GM12878 (cell line): Measurements from ENCODE around the gene RASGRF2. TPM values are rescaled to one million over a fixed set of nuclear protein-coding genes. Genes with fewer than 3 reads are reported as not detected.

Experiments used
- ATAC-seq: fragments of 200-7000 bp; cut with Tn5 transposase; 3 replicates; pipeline ENCODE4 v1.9.1; 2020; ENCODE audit warnings: mild to moderate bottlenecking, moderate library complexity
- Bru-seq: library from RNA; stranded (reverse); fragments of 400-500 nt; gene quantifications from one replicate; lab custom pipeline; 2021; lab: Mats Ljungman, UMichigan
- BruChase-seq, 2 experiments: library from RNA; stranded (reverse); fragments of 400-500 nt; gene quantifications; one replicate each; lab custom pipeline; 2021; lab: Mats Ljungman, UMichigan
- BruUV-seq: library from RNA; stranded (reverse); fragments of 400-500 nt; replicated peaks from 2 replicates; lab custom pipeline; 2021; lab: Mats Ljungman, UMichigan
- CTCF ChIA-PET: fragments of 300-600 bp; sonication (Branson Sonifier 250); formaldehyde crosslinking; extraction: SDS; loops from one replicate; lab custom pipeline; 2021; ENCODE audit warnings: inconsistent platforms; lab: Yijun Ruan, JAX
- POLR2A ChIA-PET: fragments of 350-600 bp; formaldehyde crosslinking; extraction: SDS; loops from one replicate; lab custom pipeline; 2021; ENCODE audit warnings: inconsistent platforms; lab: Charles Lee
- RAD21 ChIA-PET: fragments of 300-600 bp; sonication (Branson Sonifier 250); formaldehyde crosslinking; loops from one replicate; lab custom pipeline; 2023; ENCODE audit warnings: antibody characterized with exemption; ENCODE audit not compliant: unreplicated experiment; lab: Charles Lee
- SMC1A ChIA-PET: fragments of 300-600 bp; sonication (Branson Sonifier 250); formaldehyde crosslinking; loops from one replicate; lab custom pipeline; 2023; ENCODE audit not compliant: unreplicated experiment, uncharacterized antibody; lab: Charles Lee
- DNase-seq: peaks from one replicate; pipeline ENCODE4 v3.0.0-alpha.2; 2011; ENCODE audit warnings: low read depth, low spot score
- FAIRE-seq: peaks from 3 replicates; lab custom pipeline; 2011; peaks lifted over from hg19 to GRCh38; lab: Jason Lieb, UNC
- H2AFZ ChIP-seq: 2 replicates; pipeline ENCODE4 v1.6.0; 2011; ENCODE audit warnings: low read depth, low read length, control low read depth; ENCODE audit not compliant: control insufficient read depth
- H3K27ac ChIP-seq: 2 replicates; pipeline ENCODE4 v1.5.1; 2011; ENCODE audit warnings: control low read depth; ENCODE audit not compliant: control insufficient read depth, insufficient read depth
- H3K27me3 ChIP-seq, 2 experiments: replicated peaks in 1 of 2; 2 replicates each; pipeline versions ENCODE4 v1.6.0 to v1.6.1; 2011; ENCODE audit warnings: low read length in 1 of 2; ENCODE audit not compliant: control insufficient read depth in 2 of 2, insufficient read depth in 2 of 2
- H3K36me3 ChIP-seq, 2 experiments: 2 replicates each; pipeline ENCODE4 v1.5.1; 2011; ENCODE audit warnings: low read length in 1 of 2; ENCODE audit not compliant: control insufficient read depth in 2 of 2, insufficient read depth in 2 of 2
- H3K4me1 ChIP-seq: 2 replicates; pipeline ENCODE4 v1.6.1; 2011; ENCODE audit warnings: mild to moderate bottlenecking, low read length, moderate library complexity, mixed read lengths; ENCODE audit not compliant: control insufficient read depth, insufficient read depth
- H3K4me2 ChIP-seq: 2 replicates; pipeline ENCODE4 v1.6.0; 2011; ENCODE audit warnings: control low read depth; ENCODE audit not compliant: control insufficient read depth, insufficient read depth
- H3K4me3 ChIP-seq: fragments of 200-600 bp; sonication (generic); 2 replicates; pipeline ENCODE4 v1.5.1; 2016
- H3K79me2 ChIP-seq: 2 replicates; pipeline ENCODE4 v1.6.0; 2011; ENCODE audit warnings: low read length; ENCODE audit not compliant: control insufficient read depth, insufficient read depth
- H3K9ac ChIP-seq: 2 replicates; pipeline ENCODE4 v1.8.0; 2011; ENCODE audit warnings: low read length, control low read depth, mixed read lengths; ENCODE audit not compliant: control insufficient read depth, insufficient read depth
- H3K9me3 ChIP-seq: replicated peaks from 3 replicates; pipeline ENCODE4 v1.5.1; 2011; ENCODE audit warnings: mild to moderate bottlenecking, low read length; ENCODE audit not compliant: control insufficient read depth, insufficient read depth
- H4K20me1 ChIP-seq: 2 replicates; pipeline ENCODE4 v1.6.0; 2011; ENCODE audit not compliant: control insufficient read depth, insufficient read depth
- BCL3 ChIP-seq: IDR thresholded peaks from 2 replicates; pipeline ENCODE4 v1.6.1; 2011; ENCODE audit warnings: borderline replicate concordance, low read depth, mild to moderate bottlenecking, moderate library complexity, low read length; ENCODE audit not compliant: insufficient read depth, poor library complexity, severe bottlenecking
- JUNB ChIP-seq: IDR thresholded peaks from 2 replicates; pipeline ENCODE4 v1.6.1; 2016; ENCODE audit warnings: antibody characterized with exemption, mild to moderate bottlenecking
- NBN ChIP-seq: fragments of 450-650 bp; IDR thresholded peaks from 2 replicates; pipeline ENCODE4 v1.6.1; 2016
- RUNX3 ChIP-seq: IDR thresholded peaks from 2 replicates; pipeline ENCODE4 v1.6.1; 2012; ENCODE audit warnings: low read length, inconsistent platforms
- WGBS: methylation state at CpG from one replicate; pipeline ENCODE4 v1.1.6; 2016; ENCODE audit warnings: low lambda C conversion rate; ENCODE audit not compliant: insufficient replicate concordance, insufficient coverage; ENCODE audit errors: missing lambda C conversion rate; 5-methylcytosine and 5-hydroxymethylcytosine counted together
- in situ Hi-C: fragments of 300-500 bp; cut with MboI; formaldehyde crosslinking; loops from 9 replicates; pipeline ENCODE4 v1.14.3; 2018; ENCODE audit warnings: mixed read lengths
- intact Hi-C: fragments of 100-400 bp; cut with micrococcal nuclease; formaldehyde crosslinking; loops from one replicate; pipeline ENCODE4 v1.14.2; 2022; ENCODE audit not compliant: unreplicated experiment
- long read RNA-seq, 2 experiments: library from polyadenylated mRNA; unstranded; transcript quantifications; one replicate each; pipeline ENCODE4 v2.0.0, GENCODE V29; 2019 to 2020
- polyA minus RNA-seq, 3 experiments: library from RNA; depleted of rRNA, polyadenylated mRNA; stranded (reverse); fragments of >200 nt; gene quantifications; 2 replicates each; pipeline ENCODE4 v1.2.3, GENCODE V29; 2011
- polyA plus RNA-seq, 11 experiments: library from polyadenylated mRNA; depleted of rRNA in 4 of 11; unstranded in 6 of 11; stranded (reverse) in 5 of 11; fragments of >200 nt; fragmentation: Nextera tagmentation in 4 of 11; fragmentation: Illumina TruSeq in 1 of 11; extraction: Ambion mirVana in 4 of 11; extraction: Trizol in 1 of 11; gene quantifications; 1 replicate in 1 of 11; 2 replicates in 10 of 11; pipeline versions ENCODE4 v1.2.1 to v1.2.3, GENCODE V29; 2011 to 2016; ENCODE audit warnings: inconsistent platforms in 2 of 11, missing spikeins in 2 of 11, low read depth in 1 of 11
- total RNA-seq, 4 experiments: library from RNA; depleted of rRNA in 3 of 4; stranded (reverse); fragments of >200 nt in 3 of 4; fragmentation: Illumina TruSeq in 1 of 4; extraction: Trizol in 1 of 4; gene quantifications; 2 replicates each; pipeline versions ENCODE4 v1.2.1 to v1.2.3, GENCODE V29; 2013 to 2021

The RASGRF2 gene
- total RNA-seq (2013; cell fraction: nucleolus; rRNA removed), result 0.23 and 0.93 TPM in 2 replicates
- 0.06 and 0.11 TPM in 2 replicates for total RNA-seq (2014; rRNA removed)
- total RNA-seq (2014; rRNA removed; fragmentation: Illumina TruSeq; extraction: Trizol), result 0.05 and 0.09 TPM in 2 replicates
- 0.05 and 0.19 TPM in 2 replicates for total RNA-seq (2021)
- polyA plus RNA-seq (2011; ENCODE audit: low read depth), result 0.10 TPM
- polyA plus RNA-seq (2011; rRNA removed), result 0.07 and 0.14 TPM in 2 replicates
- polyA plus RNA-seq (2011; cell fraction: cytosol; rRNA removed), result 0.03 and 0.09 TPM in 2 replicates
- polyA plus RNA-seq (2011; cell fraction: nucleus; rRNA removed), result 0.10 and 0.19 TPM in 2 replicates
- 0.05 and 0.15 TPM in 2 replicates for polyA plus RNA-seq (2012)
- polyA plus RNA-seq (2014; fragmentation: Illumina TruSeq; extraction: Trizol), result 0.06 and 0.13 TPM in 2 replicates
- polyA plus RNA-seq (2014; fragmentation: Nextera tagmentation; extraction: Ambion mirVana), result under 1 TPM; 0.07 to 0.11 TPM
- polyA plus RNA-seq (2014; rRNA removed), result 0.05 and 0.06 TPM in 2 replicates
- under 1 TPM; 0.19 to 0.24 TPM for polyA plus RNA-seq (2016; fragmentation: Nextera tagmentation; extraction: Ambion mirVana)
- 0.15 TPM in 2 replicates for polyA minus RNA-seq (2011; rRNA and poly(A)+ RNA removed)
- polyA minus RNA-seq (2011; cell fraction: cytosol; rRNA and poly(A)+ RNA removed), result not detected in 2 replicates
- polyA minus RNA-seq (2011; cell fraction: nucleus; rRNA and poly(A)+ RNA removed), result 0.12 and 0.38 TPM in 2 replicates
- Bru-seq, nascent RNA, result percentile 19 among the genes with signal in this experiment
- percentile 19 among the genes with signal in this experiment for BruChase-seq, experiment 1, labeled RNA remaining after a 6-hour chase
- percentile 21 among the genes with signal in this experiment for BruChase-seq, experiment 2, labeled RNA remaining after a 2-hour chase
- long read RNA-seq, experiment 1, result 0 reads
- long read RNA-seq, experiment 2, partial matches to known transcripts, result 1 of 2 reads
- long read RNA-seq, experiment 2, other reads (novel, unspliced or antisense), result 1 of 2 reads

- Histone ChIP-seq H2AFZ (no peak within 1 kb of the TSS), H3K9ac (no peak within 1 kb of the TSS), H3K9me3 (no peaks in the 10 kb centered on the region; the same call in 2 of the 3 replicates), H3K4me1 (no peaks in the 10 kb centered on the region), H3K79me2 (no peaks in the 10 kb centered on the region), H3K27ac (no peak within 1 kb of the TSS), H3K4me2 (no peak within 1 kb of the TSS), H4K20me1 (no peaks in the 10 kb centered on the region), H3K27me3 (peaks cover 8 to 12% of the 10 kb centered on the region in 2 experiments), H3K4me3 (no peak within 1 kb of the TSS), H3K36me3 (no peaks in the 10 kb centered on the region)
- no peak for ATAC-seq
- WGBS, result 49% methylated on average over 40 of the region's 66 CpGs
- ChIA-PET RAD21 (no interaction called here), CTCF (no interaction called here), POLR2A (no interaction called here), SMC1A (no interaction called here)
- in situ Hi-C loops, result no loop called here
- TF ChIP-seq BCL3, result peak; percentile 58
- no peak for TF ChIP-seq NBN
- no peak for TF ChIP-seq JUNB
- TF ChIP-seq RUNX3, result no peak
- no TSS peak for BruUV-seq
- DNase-seq, result no peak
- intact Hi-C loops, result no loop called here
- FAIRE-seq, result no peak
These were observed at the start of gene RASGRF2 for GRCh38 chr5:80959768-80960442. Gene RASGRF2, plus strand, starts transcription at chr5:80960363. Its CDS starts 376 bp downstream, at chr5:80960739.
